Vagina (tissue), 2 donors: Measurements from ENCODE around the gene UTP25.

Source experiments
- CTCF ChIP-seq, 3 experiments: fragments of 450-650 bp in 2 of 3; fragments of 200-600 bp in 1 of 3; sonication (generic) in 1 of 3; IDR thresholded peaks; one replicate each; pipeline ENCODE4 v1.5.1; 2017 to 2019; ENCODE audit warnings: antibody characterized with exemption in 3 of 3, mild to moderate bottlenecking in 2 of 3, moderate library complexity in 2 of 3
- POLR2AphosphoS5 ChIP-seq, 2 donors: sonication (generic); formaldehyde crosslinking; IDR thresholded peaks; one replicate each; pipeline ENCODE4 v1.9.0; 2017; ENCODE audit warnings: antibody characterized with exemption in 2 of 2, mild to moderate bottlenecking in 2 of 2, low read depth in 1 of 2; ENCODE audit not compliant: insufficient read depth in 1 of 2

DNA sequence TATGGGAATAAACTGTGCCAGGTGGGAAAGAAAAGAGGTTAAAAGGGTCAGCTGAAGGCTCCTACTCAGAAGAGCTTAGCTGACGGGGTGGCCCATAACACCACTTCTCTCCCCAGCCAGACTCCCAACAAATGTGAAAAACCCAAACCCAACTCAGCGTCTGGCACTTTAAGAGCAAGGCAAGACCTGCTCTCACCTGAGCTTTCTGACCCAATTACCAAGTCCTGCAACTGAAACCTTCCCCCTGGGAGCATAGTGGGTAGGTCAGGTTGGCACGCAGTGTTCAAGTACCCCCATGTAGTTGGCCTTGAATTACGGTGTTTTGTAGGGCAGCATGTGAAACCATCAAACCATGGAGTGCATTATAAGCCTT is 25.0 kb upstream of the UTP25 start:
- TF ChIP-seq CTCF (IDR thresholded peaks at IDR 0.05): no peak
- TF ChIP-seq POLR2AphosphoS5 (IDR thresholded peaks at IDR 0.05; ENCODE audit: insufficient read depth in 1 of 2, low read depth in 1 of 2): no peak
